ENCODE measurements around the gene MPV17.

MPV17 gene, protein sequence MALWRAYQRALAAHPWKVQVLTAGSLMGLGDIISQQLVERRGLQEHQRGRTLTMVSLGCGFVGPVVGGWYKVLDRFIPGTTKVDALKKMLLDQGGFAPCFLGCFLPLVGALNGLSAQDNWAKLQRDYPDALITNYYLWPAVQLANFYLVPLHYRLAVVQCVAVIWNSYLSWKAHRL

DNA sequence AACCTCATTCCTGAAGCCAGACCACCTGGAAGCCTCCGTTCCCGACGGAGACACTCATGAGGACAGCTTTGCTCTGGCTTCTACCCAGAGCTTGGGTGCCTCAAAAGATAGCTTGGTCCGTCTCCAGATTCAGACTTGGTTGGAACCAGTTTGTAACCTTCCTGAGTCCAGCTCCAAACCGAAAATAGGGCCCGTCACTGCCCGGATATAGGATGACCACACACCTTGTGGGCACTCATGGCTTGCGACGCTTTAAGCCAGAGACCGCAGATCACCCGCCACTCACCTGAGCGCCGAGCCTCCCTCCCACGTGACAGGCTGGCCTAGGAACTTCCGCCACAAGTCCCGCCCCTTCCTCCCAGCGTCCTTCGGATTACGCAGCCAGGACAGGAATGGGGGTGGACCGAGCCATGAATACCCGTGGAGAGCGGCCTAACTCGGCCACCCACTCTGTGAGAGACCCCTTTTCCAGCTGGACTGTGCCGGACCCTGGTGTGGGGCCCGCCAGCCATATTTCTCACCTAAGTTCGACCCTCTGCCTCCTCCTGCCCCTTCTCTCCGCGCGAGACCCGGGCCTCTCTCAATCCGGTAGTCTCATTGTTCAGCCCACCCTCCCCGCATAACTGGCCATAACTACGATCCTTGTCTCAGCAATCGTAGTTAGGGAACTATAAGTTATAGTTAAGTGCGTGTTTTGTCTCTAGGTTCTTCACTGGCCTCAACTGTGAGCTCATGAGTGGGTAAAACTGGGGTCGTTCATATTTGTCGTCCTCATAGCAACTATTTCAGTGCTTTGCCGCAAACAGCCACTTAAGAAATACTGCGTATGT lies at the start of gene MPV17:
MPV17 (minus strand) TSS at position 332 of the 830 bp plus-strand sequence. CDS start 580 bp downstream, outside the sequence.
- peak; percentile 76 for DNase-seq (ENCODE audit: low read depth)
- TF ChIP-seq, protein P1, sequence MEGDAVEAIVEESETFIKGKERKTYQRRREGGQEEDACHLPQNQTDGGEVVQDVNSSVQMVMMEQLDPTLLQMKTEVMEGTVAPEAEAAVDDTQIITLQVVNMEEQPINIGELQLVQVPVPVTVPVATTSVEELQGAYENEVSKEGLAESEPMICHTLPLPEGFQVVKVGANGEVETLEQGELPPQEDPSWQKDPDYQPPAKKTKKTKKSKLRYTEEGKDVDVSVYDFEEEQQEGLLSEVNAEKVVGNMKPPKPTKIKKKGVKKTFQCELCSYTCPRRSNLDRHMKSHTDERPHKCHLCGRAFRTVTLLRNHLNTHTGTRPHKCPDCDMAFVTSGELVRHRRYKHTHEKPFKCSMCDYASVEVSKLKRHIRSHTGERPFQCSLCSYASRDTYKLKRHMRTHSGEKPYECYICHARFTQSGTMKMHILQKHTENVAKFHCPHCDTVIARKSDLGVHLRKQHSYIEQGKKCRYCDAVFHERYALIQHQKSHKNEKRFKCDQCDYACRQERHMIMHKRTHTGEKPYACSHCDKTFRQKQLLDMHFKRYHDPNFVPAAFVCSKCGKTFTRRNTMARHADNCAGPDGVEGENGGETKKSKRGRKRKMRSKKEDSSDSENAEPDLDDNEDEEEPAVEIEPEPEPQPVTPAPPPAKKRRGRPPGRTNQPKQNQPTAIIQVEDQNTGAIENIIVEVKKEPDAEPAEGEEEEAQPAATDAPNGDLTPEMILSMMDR (IDR thresholded peaks at IDR 0.05; ENCODE audit: low read depth, low read length, missing control alignments) = no peak
- in situ Hi-C loops (cut with HindIII; ENCODE audit: low sequenced_read_pairs) = no loop called here
- peak within 1 kb of the TSS; percentile 85 for H3K4me3 ChIP-seq (ENCODE audit: low read depth, low read length)

DNA sequence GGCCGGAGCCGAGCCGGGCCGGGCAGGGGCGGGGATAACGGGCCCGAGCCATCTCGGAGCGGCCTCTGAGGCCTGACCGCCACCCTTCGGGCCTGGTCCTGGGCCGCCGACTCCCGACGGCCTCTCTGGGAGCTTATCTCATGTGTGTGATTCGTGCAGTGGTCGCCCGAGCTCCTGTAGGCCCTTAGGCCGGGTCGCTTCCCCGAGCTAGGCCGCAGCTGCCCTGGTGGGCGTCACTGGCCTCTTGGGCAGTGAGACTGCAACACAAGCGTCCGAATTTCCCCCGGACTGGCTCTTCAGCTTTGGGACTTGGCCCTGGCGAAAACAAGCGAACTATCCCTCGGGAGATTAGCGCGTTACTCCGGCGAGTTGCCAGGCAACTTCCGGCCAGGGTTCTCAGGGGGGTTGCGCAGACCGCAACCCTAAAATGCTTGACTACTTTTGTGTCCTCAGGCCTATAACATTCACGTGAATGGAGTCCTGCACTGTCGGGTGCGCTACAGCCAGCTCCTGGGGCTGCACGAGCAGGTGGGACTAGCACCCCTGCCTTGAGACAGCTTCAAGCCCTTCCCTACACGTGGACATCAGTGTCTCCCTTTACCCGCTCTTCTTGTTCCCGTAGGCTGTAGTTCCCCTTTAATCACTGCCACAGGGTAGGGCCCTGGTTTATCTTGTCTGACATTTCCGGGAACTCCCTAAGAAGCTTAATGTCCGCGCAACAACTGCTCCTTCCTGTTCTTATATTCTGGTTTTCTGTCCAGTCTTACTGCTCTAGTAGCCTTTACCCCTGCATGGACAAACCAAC lies 48.1 kb upstream of the MPV17 start:
- DNase-seq (ENCODE audit: low read depth) = no peak
- in situ Hi-C loops (cut with HindIII; ENCODE audit: low sequenced_read_pairs) = no loop called here
- TF ChIP-seq, protein P1 (IDR thresholded peaks at IDR 0.05; ENCODE audit: low read depth, low read length, missing control alignments) = no peak
- peak overlapping the region; percentile 96 for H3K4me3 ChIP-seq (ENCODE audit: low read depth, low read length)

DNA sequence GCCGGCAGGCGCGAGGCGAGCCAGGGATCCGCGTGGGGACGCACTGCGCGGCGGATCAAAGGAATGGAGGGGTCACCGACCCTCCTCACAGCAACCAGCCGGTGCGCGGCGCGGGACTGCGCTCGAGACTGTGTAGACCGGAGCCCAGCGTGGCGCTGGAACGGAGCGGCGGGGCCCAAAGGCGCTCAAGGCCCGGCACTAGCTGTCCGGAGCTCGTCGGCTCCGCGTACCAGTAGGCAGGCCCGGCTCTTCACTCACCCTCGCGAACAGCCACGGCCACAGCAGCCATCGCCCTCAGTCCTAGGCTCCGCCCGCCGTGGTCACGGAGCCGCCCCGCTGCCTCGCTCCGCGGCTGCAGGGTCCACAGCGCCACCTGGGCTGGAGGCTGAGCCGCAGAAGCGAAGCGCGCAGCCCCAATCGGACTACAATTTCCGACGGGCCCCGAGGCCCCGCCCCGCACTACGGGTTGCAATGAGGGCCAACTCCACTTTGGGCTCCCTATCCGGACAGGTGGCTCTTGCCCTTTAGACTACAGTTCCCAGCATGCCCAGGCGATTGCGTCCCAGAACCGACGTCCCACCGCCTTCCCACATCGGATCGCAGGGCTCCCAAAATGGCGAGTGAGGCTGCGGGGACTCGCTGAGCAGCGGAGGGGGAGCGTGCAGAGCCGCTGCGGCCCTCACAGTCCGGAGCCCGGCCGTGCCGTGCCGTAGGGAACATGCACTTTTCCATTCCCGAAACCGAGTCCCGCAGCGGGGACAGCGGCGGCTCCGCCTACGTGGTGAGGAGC lies 47.3 kb upstream of the MPV17 start, which contains the start of the genes EIF2B4 and SNX17:
EIF2B4 (minus strand) TSS at position 313 of the 790 bp plus-strand sequence; CDS start at position 289, 24 bp downstream.
SNX17 (plus strand) TSS at position 591 of the 790 bp plus-strand sequence; CDS start at position 719, 128 bp downstream.
- TF ChIP-seq, protein P1 (IDR thresholded peaks at IDR 0.05; ENCODE audit: low read depth, low read length, missing control alignments) = peak; percentile 83
- in situ Hi-C loops (cut with HindIII; ENCODE audit: low sequenced_read_pairs) = no loop called here
- peak within 1 kb of the TSS; percentile 96 for H3K4me3 ChIP-seq (ENCODE audit: low read depth, low read length)
- DNase-seq (ENCODE audit: low read depth) = peak; percentile 97

DNA sequence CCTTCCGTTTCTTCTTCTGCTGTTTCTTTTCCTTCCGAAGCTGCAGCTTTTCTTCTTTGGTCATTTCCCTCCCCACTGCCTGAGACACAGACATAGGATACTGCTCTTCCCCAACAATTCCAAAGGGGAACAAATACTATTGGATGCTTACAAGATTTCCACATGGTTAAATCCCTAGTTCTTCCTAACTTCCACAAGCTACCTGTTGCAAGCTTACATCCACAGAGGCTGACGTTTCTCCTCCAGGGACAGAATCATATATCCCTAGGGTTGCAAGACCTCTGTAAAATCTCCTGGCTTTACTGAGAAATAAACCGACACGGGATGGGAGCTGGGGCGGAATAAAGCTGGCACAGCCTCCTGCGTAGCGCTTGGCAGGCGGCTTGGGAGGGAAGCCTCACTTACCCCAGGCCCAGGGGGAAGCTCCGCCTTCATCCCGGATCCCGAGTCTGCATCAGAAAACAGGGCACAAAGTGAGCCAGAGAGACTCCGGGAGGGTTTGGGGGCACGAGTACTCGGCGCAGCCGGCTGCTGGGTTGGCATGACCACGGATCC lies 46.7 kb upstream of the MPV17 start:
- TF ChIP-seq, protein P1 (IDR thresholded peaks at IDR 0.05; ENCODE audit: low read depth, low read length, missing control alignments) = no peak
- in situ Hi-C loops (cut with HindIII; ENCODE audit: low sequenced_read_pairs) = no loop called here
- peak overlapping the region; percentile 96 for H3K4me3 ChIP-seq (ENCODE audit: low read depth, low read length)
- DNase-seq (ENCODE audit: low read depth) = no peak

DNA sequence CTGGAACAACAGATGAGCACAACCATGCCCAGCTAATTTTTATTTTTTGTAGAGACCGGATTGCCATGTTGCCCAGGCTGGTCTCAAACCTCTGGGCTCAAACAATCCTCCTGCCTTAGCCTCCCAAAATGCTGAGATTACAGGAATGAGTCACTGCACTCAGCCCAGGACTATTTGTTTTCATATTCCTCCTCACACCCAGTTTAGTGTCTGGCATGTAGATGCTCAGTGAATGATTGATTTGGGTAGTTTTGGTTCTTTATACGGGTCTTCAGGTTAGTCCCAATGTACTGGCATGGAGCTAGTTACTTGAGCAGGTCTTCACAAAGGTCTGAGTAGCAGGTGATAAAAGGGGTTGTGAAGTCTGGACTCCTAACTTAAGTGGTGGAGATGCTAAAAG lies 41.0 kb upstream of the MPV17 start:
- TF ChIP-seq, protein P1 (IDR thresholded peaks at IDR 0.05; ENCODE audit: low read depth, low read length, missing control alignments) = no peak
- in situ Hi-C loops (cut with HindIII; ENCODE audit: low sequenced_read_pairs) = no loop called here
- no peak for DNase-seq (ENCODE audit: low read depth)
- no peak overlapping the region for H3K4me3 ChIP-seq (ENCODE audit: low read depth, low read length)

Data from astrocyte of the cerebellum (primary cell).